Articular chondrocyte of knee joint (primary cell): ENCODE data around the gene ARSA. TPM values are rescaled to one million over a fixed set of nuclear protein-coding genes. Genes with fewer than 3 reads are reported as not detected.

Experiments used
- small RNA-seq: library from RNA; depleted of rRNA; stranded (forward); fragments of <200 nt; gene quantifications from one replicate; pipeline ENCODE3, GENCODE V24; 2012
- total RNA-seq: library from RNA; depleted of rRNA; stranded (reverse); fragments of >200 nt; gene quantifications from 2 replicates; pipeline ENCODE4 v1.2.3, GENCODE V29; 2012

Gene ARSA
- 28.0 and 30.6 TPM in 2 replicates for total RNA-seq

GRCh38 chr22:50627642-50628542 is at the start of gene ARSA:
Gene ARSA (minus strand): TSS chr22:50628152. CDS start chr22:50627779, 373 bp downstream.

GRCh38 chr22:50672471-50673230 is 44.7 kb upstream of the ARSA start, which contains the start of gene SHANK3:
Gene SHANK3 (plus strand): TSS chr22:50672823.

GRCh38 chr22:50600538-50600937 is 27.4 kb downstream of the ARSA start, which contains the start of gene MAPK8IP2:
Gene MAPK8IP2 (plus strand): TSS chr22:50600793. CDS start chr22:50600819, 26 bp downstream.

GRCh38 chr22:50582493-50583293 is 45.3 kb downstream of the ARSA start, which contains the start of gene CHKB:
Gene CHKB (minus strand): TSS chr22:50582849. CDS start chr22:50582781, 68 bp downstream.

GRCh38 chr22:50577987-50578775 is 49.8 kb downstream of the ARSA start, which contains the start of gene CPT1B:
Gene CPT1B (minus strand): TSS chr22:50578427. CDS start chr22:50577915, 512 bp downstream.

Small RNA genes within 50 kb of the gene (small RNA-seq; reads per million reads assigned to genes)
- not detected for gene RF00019

Other genes starting within 250 kb of the ARSA start
- 46.3 and 52.2 TPM in 2 replicates for gene SBF1, start 153.1 kb downstream of the ARSA start, total RNA-seq
- 3.0 and 4.4 TPM in 2 replicates for gene ADM2, start 146.6 kb downstream of the ARSA start, total RNA-seq
- not detected in 2 replicates for gene MIOX, start 141.3 kb downstream of the ARSA start, total RNA-seq
- 40.6 and 46.5 TPM in 2 replicates for gene LMF2, start 120.5 kb downstream of the ARSA start, total RNA-seq
- 23.5 and 26.5 TPM in 2 replicates for gene NCAPH2, start 119.9 kb downstream of the ARSA start, total RNA-seq
- gene SCO2, start 102.6 kb downstream of the ARSA start, total RNA-seq: 2.5 TPM in 2 replicates
- 50.7 and 69.0 TPM in 2 replicates for gene TYMP, start 98.1 kb downstream of the ARSA start, total RNA-seq
- gene KLHDC7B, start 82.3 kb downstream of the ARSA start, total RNA-seq: 0.11 and 0.13 TPM in 2 replicates
- not detected in 2 replicates for gene SYCE3, start 65.2 kb downstream of the ARSA start, total RNA-seq
- gene CPT1B, start 49.7 kb downstream of the ARSA start, total RNA-seq: 2.4 TPM in 2 replicates
- gene CHKB, start 45.3 kb downstream of the ARSA start, total RNA-seq: 21.5 and 26.7 TPM in 2 replicates
- 0.86 and 1.0 TPM in 2 replicates for gene MAPK8IP2, start 27.4 kb downstream of the ARSA start, total RNA-seq
- gene SHANK3, start 44.7 kb upstream of the ARSA start, total RNA-seq: 0.39 and 0.54 TPM in 2 replicates
- gene ACR, start 110.1 kb upstream of the ARSA start, total RNA-seq: not detected in 2 replicates
- 13.2 and 17.1 TPM in 2 replicates for gene RABL2B, start 155.5 kb upstream of the ARSA start, total RNA-seq